Lung microvascular endothelial cell (primary cell): ENCODE data around the gene C1orf35. TPM values are rescaled to one million over a fixed set of nuclear protein-coding genes. Genes with fewer than 3 reads are reported as not detected.

ENCODE experiments used
- DNase-seq, 2 donors: peaks; one replicate each; pipeline versions ENCODE4 v3.0.0 to v3.0.0-alpha.2; 2010; ENCODE audit warnings: low read depth in 2 of 2
- total RNA-seq: library from RNA; depleted of rRNA; stranded (reverse); fragments of >200 nt; gene quantifications from 2 replicates; pipeline ENCODE4 v1.2.1, GENCODE V29; 2014

Gene C1orf35
- total RNA-seq, 1 donor from 2014 or later = 8.1 TPM

DNA sequence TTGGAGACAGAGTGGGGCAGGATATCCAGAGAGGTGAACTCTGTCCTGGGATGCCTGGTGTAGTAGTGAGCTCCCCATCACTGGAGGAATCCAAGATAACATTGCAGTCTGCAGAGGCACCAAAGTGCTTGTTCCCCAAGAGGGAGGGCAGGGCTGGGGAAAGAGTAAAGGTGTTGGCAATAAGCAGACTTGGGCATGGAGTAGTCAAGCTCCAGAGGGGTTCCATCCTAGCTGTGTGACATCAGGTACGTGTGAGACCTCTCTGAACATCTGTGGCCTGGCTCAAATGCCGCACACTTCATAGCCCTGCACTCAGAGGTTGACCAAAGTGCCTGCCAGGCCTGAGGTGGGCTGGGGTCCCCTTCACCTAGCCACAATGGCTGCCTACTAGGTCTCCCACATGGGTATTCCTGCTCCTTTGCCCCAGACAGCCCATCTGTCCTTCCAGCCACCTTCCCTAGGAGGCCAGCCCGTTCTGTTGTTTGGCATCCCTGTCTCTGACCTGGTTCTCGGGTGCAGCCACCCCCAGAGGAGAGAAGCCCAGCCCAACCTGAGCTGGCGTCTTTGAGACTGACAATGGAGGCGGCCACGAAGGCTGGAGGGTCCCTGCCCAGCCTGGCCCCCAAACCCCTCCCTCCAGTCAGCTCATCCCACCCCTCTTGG lies 23.4 kb downstream of the C1orf35 start:
- no peak for DNase-seq

DNA sequence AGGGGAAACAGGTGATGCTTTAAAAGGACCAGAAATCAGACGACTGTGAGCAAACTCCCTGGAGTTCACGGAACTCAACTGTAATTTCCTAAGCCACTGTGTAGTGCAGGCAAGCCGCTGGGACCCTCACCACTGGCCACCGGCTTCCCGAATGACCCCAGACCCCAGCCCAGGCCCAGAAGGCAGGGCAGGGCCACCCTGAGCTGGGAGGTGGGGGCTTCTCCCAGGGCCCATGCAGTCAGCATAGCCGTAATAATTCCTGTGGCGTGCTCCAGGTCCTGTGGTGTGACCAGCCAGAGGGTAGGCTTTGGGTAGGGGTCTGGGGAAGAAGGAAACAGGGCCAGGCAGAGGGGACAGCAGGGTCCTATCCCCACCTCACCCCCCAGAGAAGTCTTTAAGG lies 24.1 kb downstream of the C1orf35 start:
- no peak for DNase-seq

DNA sequence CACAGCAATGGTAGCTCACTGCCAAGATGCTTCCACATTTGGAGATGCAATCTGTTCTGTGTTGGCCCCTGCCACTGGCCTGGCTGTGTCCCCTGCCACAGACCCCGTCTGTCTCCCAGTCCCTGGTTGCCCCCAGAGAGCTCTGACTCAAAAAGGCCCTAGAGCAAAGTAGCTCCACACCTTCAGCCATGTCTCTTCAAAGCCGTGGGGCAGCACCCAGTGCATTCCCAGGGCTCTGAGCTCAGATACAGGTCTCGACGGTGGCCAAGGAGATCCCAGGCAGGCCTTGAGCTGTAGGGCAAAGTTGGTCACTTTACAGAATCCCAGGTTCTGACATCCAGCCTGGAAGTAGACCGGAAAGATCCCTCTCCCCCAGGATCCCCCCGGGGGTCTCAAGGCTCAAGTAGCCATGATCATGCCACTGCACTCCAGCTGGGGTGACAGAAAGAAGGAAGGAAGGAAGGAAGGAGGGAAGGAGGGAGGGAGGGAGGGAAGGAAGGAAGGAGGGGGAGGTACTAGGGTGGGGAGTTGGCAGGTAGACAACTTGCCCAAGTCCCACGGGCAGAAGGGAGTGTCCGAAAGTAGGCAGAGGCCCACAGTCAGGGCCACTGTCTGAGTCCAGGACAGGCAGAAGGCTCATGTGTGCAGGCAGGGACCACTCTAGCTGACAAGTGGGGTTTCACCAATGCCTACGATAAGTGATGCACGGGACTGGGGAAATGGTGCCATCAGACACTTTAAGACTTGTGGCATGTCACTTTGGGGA lies 25.4 kb downstream of the C1orf35 start:
- no peak for DNase-seq

DNA sequence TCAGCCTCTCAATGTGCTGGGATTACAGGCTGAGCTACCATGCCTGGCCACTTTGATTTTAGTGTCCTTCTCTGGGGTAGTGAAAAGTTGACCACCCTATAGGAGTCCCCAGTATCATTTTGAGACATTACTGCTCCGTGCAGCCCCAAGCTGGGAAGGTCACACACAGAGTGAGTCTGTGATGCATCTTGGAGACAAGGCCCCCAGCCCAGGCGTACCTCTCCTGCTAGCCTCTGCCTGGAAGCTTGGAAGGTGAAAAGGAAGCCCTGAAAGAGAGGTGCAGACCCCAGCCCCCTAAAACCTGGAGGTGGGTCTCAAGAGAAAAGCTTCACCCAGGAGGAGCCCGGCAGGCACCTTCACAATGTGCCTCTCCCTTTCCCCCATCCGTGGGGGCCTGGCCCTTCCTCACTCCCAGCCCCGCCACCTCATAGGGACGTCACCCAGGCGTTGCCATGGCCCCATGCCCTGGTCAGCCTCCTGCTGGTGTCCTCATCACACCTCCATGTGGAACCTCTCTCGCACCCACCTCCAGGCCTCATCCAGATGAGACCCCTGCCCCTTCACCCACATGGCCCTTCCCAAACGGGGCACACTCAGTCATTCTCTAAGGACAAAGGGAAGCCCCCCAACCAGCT lies 26.2 kb downstream of the C1orf35 start:
- DNase-seq = no peak

DNA sequence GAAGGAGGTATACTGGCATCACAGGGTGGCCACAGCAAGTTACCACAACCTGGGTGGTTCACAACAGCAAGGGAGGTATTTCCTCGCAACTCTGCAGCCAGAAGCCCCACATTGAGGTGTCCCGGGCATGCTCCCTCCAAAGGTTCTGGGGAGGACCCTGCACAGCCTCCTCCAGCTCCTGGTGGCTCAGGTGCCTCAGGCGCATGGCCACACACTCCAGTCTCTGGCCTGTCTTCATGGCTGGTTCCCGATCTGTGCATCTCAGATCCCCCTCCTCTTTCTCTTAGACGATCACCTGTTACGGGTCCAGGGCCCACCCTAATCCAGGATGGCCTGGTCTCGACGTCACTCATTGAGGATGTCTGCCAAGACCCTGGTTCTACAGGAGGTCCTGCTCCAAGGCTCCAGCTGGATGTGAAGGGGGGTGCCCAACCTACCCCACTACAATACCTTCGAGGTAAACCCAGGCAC lies 27.3 kb downstream of the C1orf35 start:
- no peak for DNase-seq

DNA sequence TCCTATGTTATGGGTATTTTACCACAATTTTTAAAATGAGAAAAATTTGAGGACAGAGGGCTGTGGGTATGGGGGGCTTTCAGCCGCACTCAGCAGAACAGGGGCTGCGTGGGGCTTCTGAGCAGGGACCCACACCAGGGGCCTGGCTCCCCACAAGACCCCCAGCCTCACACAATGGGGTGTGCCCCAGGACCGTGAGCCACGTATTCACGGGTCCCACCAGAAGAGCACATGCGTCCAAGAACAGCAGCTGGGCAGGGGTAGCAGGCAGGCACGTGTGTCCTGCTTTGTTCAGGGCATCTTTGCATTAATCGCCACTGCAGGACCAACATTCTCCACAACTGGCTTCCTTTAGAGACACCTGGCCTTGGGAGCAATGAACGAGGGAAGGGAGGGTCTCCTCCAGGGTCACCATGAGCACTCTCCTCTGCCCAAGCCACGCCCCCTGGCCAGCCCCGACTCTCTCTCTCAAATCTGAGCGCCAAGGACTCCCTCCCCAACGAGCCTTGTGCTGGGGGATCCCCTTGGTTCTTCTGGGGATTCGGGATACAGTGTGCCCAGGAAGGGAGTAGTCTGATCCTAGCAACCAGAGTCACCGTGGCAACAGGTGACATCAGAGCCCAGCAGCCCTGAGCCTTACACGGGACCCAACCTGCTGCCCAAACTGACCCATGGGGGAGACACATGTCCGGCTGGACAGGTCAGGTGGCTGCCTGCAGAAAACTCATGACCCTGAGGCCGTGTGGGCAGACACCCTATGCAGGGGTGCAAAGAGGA lies 28.0 kb downstream of the C1orf35 start:
- no peak for DNase-seq

DNA sequence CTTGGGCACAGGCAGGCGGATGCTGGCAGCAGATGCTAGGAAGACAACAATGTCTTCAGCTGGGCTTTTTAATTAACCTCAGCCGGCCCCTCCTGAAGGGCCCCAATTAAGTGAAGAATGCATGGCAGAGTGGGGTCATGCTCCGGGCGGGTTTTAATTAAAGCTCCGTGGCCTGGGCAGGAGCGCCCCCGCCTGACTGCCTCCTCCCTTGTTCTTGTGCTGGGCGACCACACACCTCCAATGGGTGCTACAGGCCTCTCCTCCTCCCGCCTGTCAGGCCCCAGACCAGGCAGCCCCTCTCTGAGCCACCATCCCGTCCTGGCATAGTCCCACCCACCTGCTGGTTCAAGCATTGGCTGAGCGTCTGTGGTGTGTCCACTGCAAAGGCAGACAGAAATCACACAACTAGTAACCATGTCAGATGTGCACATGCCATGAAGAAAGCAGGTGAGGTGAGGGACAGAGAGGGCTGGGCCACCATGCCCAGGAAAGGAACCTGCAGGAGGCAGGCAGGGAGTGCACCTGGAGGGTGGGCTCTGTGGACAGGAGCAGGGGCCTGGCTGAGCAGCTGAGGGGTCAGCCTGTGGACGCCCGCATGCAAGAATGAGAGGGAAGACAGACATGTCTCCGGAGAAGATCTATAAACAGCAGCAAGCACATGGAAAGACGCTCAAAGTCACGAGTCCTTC lies 29.1 kb downstream of the C1orf35 start:
- DNase-seq = no peak

DNA sequence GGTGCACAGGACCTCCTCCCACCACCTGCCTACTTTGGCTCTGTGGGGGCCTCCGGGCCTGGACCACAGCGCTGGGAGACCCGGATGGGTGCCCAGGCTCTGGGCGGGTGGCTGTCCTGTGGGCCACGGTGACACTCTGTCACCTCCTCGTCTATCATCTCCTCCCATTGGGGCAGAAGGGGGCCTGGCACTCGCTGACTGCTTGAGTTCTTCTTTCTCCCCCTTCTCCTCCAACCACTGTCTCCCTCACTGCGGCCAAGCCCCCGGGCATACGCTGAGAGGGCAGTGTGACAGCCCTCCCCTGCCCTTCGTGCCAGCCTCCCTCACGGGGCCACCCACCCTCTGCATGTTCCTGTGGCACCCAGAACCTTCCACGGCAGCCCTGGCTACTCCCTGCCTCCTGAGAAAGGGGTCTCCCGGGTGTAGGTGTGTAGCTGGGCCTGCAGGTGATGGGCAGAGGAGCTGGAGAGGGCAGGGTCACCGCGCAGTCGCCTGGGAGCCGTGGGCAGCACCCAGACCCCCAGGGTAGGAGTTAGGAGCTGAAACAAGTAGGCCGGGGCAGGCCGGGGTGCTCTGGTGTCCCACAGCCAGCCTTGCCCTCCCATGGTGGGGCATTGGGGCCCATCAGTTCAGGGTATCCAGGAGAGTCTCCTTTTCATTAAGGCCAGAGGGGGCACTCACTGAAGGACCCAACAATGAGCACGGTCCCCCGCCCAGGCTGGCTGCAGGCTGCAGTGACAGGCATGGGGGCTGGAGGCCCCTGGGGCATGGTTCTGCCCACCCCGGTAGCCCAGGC lies 29.9 kb downstream of the C1orf35 start:
- no peak for DNase-seq

DNA sequence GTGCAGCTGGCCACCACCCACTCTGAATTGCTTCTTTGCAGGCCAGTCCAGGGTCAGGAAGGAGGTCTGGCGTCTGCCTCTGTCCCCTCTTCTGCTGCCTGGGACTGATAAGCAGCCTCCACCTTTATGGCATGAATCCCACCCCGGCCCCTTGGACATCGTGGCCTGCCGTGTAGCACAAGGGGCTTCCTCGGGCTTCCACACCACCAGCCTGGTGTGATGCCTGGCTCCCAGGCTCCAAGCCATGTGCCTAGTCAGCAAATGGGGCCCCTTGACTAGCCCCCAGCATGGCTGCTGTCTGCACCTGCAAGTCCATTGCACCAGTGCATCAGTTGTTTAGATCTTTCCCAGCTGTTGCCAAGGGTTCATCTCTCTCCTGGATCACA lies 30.5 kb downstream of the C1orf35 start:
- no peak for DNase-seq

DNA sequence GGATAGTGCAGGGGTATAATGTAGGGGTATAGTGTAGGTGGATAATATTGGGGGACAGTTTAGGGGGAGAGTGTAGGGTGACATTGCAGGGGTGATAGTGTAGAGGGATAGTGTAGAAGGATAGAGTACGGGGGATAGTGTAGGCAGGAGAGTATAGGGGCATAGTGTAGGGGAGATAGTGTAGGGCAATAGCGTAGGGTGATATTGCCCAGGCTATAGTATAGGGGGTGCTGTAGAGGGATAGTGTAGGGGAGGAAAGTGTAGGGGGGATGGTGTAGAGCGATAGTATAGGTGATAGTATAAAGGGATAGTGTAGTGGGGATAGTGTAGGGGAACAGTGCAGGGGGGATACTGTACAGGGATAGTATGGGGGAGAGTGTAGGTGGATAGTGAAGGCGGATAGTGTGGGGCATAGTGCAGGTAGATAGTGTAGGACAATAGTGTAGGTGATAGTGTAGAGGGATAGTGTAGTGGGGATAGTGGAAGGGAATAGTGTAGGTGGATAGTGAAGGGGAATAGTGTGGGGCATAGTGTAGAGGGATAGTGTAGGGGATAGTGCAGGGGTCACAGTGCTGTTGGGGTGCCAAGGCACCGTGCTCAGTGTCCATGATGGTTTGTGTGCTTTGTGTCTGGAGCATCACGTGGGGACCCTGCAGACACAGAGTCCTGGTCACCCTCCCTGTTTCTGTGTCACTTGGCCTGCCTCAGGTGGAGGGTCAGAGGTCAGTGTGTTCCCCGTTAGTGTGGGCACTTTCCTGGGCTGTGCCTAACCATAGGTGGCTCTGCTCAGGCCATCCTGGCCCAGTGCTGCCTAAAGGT lies 31.1 kb downstream of the C1orf35 start:
- DNase-seq = no peak

DNA sequence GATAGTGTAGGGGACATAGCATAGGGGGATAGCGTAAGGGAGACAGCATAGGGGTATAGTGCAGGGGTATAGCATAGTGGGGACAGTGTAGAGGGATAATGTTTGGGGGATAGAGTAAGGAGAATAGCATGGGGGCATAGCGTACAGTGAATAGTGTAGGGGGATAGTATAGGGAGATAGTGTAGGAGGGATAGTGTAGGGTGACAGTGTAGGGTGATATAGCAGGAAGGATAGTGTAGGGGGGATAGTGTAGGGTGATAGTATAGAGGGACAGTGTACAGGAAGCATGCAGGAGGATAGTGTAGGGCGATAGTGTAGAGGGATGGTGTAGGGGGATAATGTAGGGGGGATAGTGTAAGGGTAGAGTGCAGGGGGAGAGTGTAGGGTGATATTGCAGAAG lies 32.3 kb downstream of the C1orf35 start:
- no peak for DNase-seq

DNA sequence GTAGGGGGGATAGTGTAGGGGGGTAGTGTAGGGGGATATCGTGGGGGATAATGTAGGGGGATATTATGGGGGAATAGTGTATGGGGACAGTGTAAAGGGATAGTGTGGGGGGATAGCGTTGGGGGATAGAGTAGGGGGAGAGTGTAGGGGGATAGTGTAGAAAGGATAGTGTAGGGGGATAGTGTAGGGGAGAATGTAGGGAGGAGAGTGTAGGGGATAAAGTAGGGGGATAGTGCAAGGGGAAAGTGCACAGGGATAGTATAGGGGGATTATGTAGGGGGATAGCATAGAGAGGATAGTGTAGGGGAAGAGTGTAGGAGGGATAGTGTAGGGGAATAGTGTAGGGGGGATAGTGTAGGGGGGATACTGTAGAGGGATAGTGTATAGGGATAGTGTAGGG lies 33.0 kb downstream of the C1orf35 start:
- no peak for DNase-seq

DNA sequence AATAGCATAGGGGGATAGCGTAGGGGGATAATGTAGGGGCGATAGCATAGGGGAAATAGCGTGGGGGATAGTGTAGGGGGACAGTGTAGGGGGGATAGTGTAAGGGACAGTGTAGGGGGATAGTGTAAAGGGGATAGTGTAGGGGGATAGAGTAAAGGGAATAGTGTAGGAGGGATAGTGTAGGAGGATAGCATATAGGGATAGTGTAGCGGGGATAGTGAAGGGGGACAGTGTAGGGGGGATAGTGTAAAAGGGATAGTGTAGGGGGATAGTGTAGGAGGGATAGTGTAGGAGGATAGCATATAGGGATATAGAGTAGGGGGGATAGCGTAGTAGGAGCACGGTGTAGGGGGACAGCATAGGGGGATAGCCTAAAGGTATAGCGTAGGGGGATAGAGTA lies 34.8 kb downstream of the C1orf35 start:
- DNase-seq = no peak

DNA sequence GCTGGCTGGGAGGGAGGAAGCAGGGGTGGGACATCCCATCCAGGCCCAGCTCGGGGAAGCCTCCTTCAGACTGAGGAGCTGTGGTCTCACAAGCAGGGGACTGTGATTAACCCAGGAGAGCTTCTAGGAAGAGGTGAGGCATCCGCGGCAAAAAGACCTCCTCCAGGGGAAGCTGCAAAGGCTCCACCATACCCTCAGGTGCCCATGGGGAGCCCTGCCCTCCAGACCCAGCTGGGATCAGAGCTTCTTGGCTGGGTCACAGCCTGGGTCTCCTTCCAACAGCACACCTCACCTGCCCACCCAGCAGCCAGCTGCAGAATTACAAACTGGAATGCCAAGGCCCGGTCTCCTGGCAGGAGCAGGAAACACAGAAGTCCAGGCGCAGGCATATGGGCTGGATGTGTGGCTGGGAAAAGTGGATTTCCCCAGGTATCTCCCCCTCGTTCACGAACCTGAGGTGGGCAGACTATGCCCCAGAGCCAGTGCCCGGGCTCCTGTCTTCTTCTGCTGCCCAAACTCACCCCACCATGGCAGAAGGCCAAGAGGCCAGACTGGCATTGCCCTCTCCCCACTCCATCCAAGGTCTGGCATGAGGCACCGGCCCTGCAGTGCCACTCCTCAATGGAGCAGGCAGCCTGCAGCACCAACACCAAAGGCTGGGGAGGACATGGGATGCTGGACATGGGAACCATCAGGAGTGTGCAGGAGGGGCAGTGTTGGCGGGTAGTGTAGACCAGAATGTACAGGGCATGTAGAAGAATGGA lies 36.1 kb downstream of the C1orf35 start:
- DNase-seq = no peak

DNA sequence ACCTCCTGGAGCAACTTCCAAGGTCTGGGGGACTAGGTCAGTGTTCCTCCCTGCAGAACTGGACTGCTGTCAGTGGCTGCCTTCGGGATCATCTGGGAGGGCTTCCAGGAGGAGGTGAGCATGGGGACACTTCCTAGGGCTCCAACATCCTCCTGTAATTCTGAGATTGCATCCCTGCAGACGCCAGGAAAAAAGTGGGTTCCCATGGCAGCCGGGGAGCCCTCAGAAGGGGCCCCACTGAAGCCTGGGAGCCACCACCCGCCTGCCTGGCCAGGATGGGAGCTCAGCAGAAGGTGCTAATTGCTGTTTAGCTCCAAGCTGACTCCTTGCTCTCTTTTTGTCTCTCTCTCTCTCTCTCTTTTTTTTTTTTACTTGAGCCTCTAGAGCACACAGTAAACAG lies 36.7 kb downstream of the C1orf35 start:
- DNase-seq = no peak

DNA sequence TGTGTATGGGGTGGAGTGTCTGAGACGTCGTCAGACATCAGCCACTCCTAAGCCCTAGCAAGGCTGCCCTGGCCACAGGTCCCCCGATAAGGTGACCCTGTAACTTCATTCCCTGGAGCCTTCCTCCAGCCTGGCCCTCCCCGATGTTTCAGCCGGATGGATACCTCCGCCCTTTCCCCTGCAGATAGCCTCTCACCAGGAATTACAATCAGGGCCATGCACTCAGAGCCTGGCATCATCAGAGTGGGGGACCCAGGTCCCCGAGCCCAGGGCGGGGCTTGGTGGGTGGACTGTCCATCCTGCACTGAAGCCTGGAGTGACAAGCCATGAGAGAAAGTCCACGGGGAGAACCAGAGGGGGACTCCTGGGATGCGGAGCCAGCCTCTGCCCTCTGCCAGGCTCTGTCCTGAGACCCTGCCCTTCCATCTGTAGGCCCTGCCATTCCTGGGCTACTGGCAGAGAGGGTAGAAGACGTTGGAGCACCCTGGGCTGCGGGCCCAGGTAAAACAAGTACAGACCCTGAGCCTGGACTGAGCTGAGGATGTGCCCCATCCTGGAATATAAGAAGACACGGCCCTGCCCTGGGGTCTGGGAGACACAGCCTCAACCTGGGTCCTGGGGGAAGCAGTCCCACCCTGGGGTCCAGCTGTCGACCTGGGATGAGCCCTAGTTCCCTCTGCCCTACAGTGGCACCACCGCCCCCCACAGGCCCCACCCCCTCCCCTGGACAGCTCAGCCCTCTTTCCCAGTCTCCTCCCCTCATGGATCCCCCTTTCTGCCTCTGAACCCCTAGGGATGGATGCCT lies 37.4 kb downstream of the C1orf35 start:
- no peak for DNase-seq

DNA sequence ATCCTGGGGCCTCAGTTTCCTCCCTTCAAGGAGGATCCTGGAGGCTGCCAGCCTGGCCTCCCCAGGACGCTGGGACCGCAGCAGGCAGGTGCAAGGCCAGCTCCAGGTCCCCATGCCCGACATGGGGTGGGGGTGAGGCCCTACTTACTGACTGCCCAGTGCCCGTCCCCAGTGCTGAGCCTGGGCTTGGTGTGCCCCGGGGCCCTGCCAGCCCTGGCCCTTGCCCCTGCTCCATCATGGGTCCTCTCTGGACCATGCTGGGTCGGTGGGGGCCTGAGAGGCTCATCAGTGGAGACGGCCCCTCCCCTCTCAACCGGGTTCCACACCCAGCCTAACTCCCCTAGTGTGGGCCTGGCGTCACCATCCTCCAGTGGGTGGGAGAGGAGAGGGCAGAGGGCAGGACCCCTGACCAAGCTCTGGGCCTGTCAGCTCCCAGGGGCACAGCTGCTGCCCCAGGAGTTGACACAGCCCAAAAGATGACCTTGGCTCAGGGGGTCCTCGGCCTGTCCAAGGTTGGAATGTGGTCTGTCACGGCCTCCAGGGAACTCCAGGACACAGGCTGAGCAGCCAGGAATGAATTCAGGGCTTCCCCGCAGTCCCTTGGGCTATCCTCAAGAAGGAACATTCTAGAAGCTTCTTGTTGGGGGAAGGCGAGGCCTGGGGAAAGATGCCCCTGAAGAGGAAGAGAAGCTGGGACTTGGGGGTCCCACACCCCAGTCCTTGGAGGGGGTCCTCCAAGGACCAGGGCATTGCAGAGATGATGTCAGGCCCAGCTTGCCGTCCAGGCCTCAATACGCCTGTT lies 38.2 kb downstream of the C1orf35 start:
- DNase-seq = no peak
